ENCODE data around the gene ASB4. TPM values are rescaled to one million over a fixed set of nuclear protein-coding genes. Genes with fewer than 3 reads are reported as not detected.
"Not testable (repeated sequence)": the region's sequence is repeated elsewhere in the genome, so short reads cannot be mapped to it uniquely, and the experiment has no call there.

ASB4 gene
- total RNA-seq = 24.0 TPM

GRCh38 chr7:95485391-95486123, at the start of gene ASB4:
Gene ASB4, plus strand, starts transcription at chr7:95485943. Its CDS starts 29 bp downstream, at chr7:95485972.
- H3K27ac ChIP-seq (ENCODE audit: low read depth, low read length) = peak within 1 kb of the TSS; percentile 23
- H3K36me3 ChIP-seq (ENCODE audit: control insufficient read depth in 3 of 3, insufficient read depth in 3 of 3, low read length in 3 of 3) = no peaks in the 10 kb centered on the region
- H3K9ac ChIP-seq (ENCODE audit: low read depth in 1 of 3, low read length in 3 of 3) = peak within 1 kb of the TSS; percentile 69 to 78 (median 69)
- peaks cover 0 to 11% (median 3%) of the 10 kb centered on the region in 3 donors for H3K4me1 ChIP-seq (ENCODE audit: control insufficient read depth in 3 of 3, insufficient read depth in 3 of 3, low read length in 3 of 3)
- H3K9me3 ChIP-seq (ENCODE audit: control insufficient read depth in 3 of 3, low read length in 3 of 3) = no peaks in the 10 kb centered on the region
- H3K4me3 ChIP-seq (ENCODE audit: low read length in 3 of 3) = peak within 1 kb of the TSS; percentile 38 to 79 (median 66)
- H3K27me3 ChIP-seq (ENCODE audit: control insufficient read depth in 3 of 3, insufficient read depth in 3 of 3, low read length in 3 of 3) = no peaks in the 10 kb centered on the region

GRCh38 chr7:95436407-95436806, 49.3 kb upstream of the ASB4 start:
- Histone ChIP-seq H3K9ac (ENCODE audit: low read depth in 1 of 3, low read length in 3 of 3) (no peak overlapping the region), H3K27me3 (ENCODE audit: control insufficient read depth in 3 of 3, insufficient read depth in 3 of 3, low read length in 3 of 3) (no peaks in the 10 kb centered on the region), H3K9me3 (ENCODE audit: control insufficient read depth in 3 of 3, low read length in 3 of 3) (no peaks in the 10 kb centered on the region), H3K27ac (ENCODE audit: low read depth, low read length) (no peak overlapping the region), H3K36me3 (ENCODE audit: control insufficient read depth in 3 of 3, insufficient read depth in 3 of 3, low read length in 3 of 3) (no peaks in the 10 kb centered on the region), H3K4me3 (ENCODE audit: low read length in 3 of 3) (no peak overlapping the region), H3K4me1 (ENCODE audit: control insufficient read depth in 3 of 3, insufficient read depth in 3 of 3, low read length in 3 of 3) (peaks cover 3 to 9% (median 4%) of the 10 kb centered on the region in 3 donors)

- Histone ChIP-seq H3K4me3 (ENCODE audit: low read length in 3 of 3) (no peak overlapping the region), H3K36me3 (ENCODE audit: control insufficient read depth in 3 of 3, insufficient read depth in 3 of 3, low read length in 3 of 3) (no peaks in the 10 kb centered on the region), H3K27ac (ENCODE audit: low read depth, low read length) (no peak overlapping the region), H3K9me3 (ENCODE audit: control insufficient read depth in 3 of 3, low read length in 3 of 3) (no peaks in the 10 kb centered on the region), H3K4me1 (ENCODE audit: control insufficient read depth in 3 of 3, insufficient read depth in 3 of 3, low read length in 3 of 3) (peaks cover 0 to under 1% (median under 1%) of the 10 kb centered on the region in 3 donors), H3K9ac (ENCODE audit: low read depth in 1 of 3, low read length in 3 of 3) (no peak overlapping the region), H3K27me3 (ENCODE audit: control insufficient read depth in 3 of 3, insufficient read depth in 3 of 3, low read length in 3 of 3) (no peaks in the 10 kb centered on the region)
These were observed 45.2 kb upstream of the ASB4 start for GRCh38 chr7:95440394-95441038.

- H3K36me3 ChIP-seq (ENCODE audit: control insufficient read depth in 3 of 3, insufficient read depth in 3 of 3, low read length in 3 of 3) = no peaks in the 10 kb centered on the region
- no peak overlapping the region for H3K9ac ChIP-seq (ENCODE audit: low read depth in 1 of 3, low read length in 3 of 3)
- H3K9me3 ChIP-seq (ENCODE audit: control insufficient read depth in 3 of 3, low read length in 3 of 3) = no peaks in the 10 kb centered on the region
- no peak overlapping the region for H3K27ac ChIP-seq (ENCODE audit: low read depth, low read length)
- no peak overlapping the region for H3K4me3 ChIP-seq (ENCODE audit: low read length in 3 of 3)
- no peaks in the 10 kb centered on the region for H3K4me1 ChIP-seq (ENCODE audit: control insufficient read depth in 3 of 3, insufficient read depth in 3 of 3, low read length in 3 of 3)
- H3K27me3 ChIP-seq (ENCODE audit: control insufficient read depth in 3 of 3, insufficient read depth in 3 of 3, low read length in 3 of 3) = no peaks in the 10 kb centered on the region
These were observed 44.5 kb upstream of the ASB4 start for GRCh38 chr7:95441042-95441823.

GRCh38 chr7:95444796-95445195, 40.9 kb upstream of the ASB4 start:
- no peak overlapping the region for H3K4me3 ChIP-seq (ENCODE audit: low read length in 3 of 3)
- no peaks in the 10 kb centered on the region for H3K9me3 ChIP-seq (ENCODE audit: control insufficient read depth in 3 of 3, low read length in 3 of 3)
- no peak overlapping the region for H3K27ac ChIP-seq (ENCODE audit: low read depth, low read length)
- H3K4me1 ChIP-seq (ENCODE audit: control insufficient read depth in 3 of 3, insufficient read depth in 3 of 3, low read length in 3 of 3) = no peaks in the 10 kb centered on the region
- H3K9ac ChIP-seq (ENCODE audit: low read depth in 1 of 3, low read length in 3 of 3) = no peak overlapping the region
- no peaks in the 10 kb centered on the region for H3K27me3 ChIP-seq (ENCODE audit: control insufficient read depth in 3 of 3, insufficient read depth in 3 of 3, low read length in 3 of 3)
- no peaks in the 10 kb centered on the region for H3K36me3 ChIP-seq (ENCODE audit: control insufficient read depth in 3 of 3, insufficient read depth in 3 of 3, low read length in 3 of 3)

- no peaks in the 10 kb centered on the region for H3K4me1 ChIP-seq (ENCODE audit: control insufficient read depth in 3 of 3, insufficient read depth in 3 of 3, low read length in 3 of 3)
- H3K27me3 ChIP-seq (ENCODE audit: control insufficient read depth in 3 of 3, insufficient read depth in 3 of 3, low read length in 3 of 3) = no peaks in the 10 kb centered on the region
- H3K4me3 ChIP-seq (ENCODE audit: low read length in 3 of 3) = no peak overlapping the region
- H3K27ac ChIP-seq (ENCODE audit: low read depth, low read length) = no peak overlapping the region
- H3K9me3 ChIP-seq (ENCODE audit: control insufficient read depth in 3 of 3, low read length in 3 of 3) = no peaks in the 10 kb centered on the region
- H3K9ac ChIP-seq (ENCODE audit: low read depth in 1 of 3, low read length in 3 of 3) = no peak overlapping the region
- H3K36me3 ChIP-seq (ENCODE audit: control insufficient read depth in 3 of 3, insufficient read depth in 3 of 3, low read length in 3 of 3) = no peaks in the 10 kb centered on the region
These were observed 39.1 kb upstream of the ASB4 start for GRCh38 chr7:95446618-95447017.

- Histone ChIP-seq H3K4me1 (ENCODE audit: control insufficient read depth in 3 of 3, insufficient read depth in 3 of 3, low read length in 3 of 3) (no peaks in the 10 kb centered on the region), H3K9me3 (ENCODE audit: control insufficient read depth in 3 of 3, low read length in 3 of 3) (no peaks in the 10 kb centered on the region), H3K4me3 (ENCODE audit: low read length in 3 of 3) (no peak overlapping the region), H3K36me3 (ENCODE audit: control insufficient read depth in 3 of 3, insufficient read depth in 3 of 3, low read length in 3 of 3) (no peaks in the 10 kb centered on the region), H3K27me3 (ENCODE audit: control insufficient read depth in 3 of 3, insufficient read depth in 3 of 3, low read length in 3 of 3) (no peaks in the 10 kb centered on the region), H3K27ac (ENCODE audit: low read depth, low read length) (no peak overlapping the region), H3K9ac (ENCODE audit: low read depth in 1 of 3, low read length in 3 of 3) (no peak overlapping the region)
These were observed 31.2 kb upstream of the ASB4 start for GRCh38 chr7:95454438-95455045.

- no peak overlapping the region for H3K27ac ChIP-seq (ENCODE audit: low read depth, low read length)
These were observed 27.8 kb upstream of the ASB4 start for GRCh38 chr7:95457947-95458346.

GRCh38 chr7:95460653-95461052, 25.1 kb upstream of the ASB4 start:
- not testable (repeated sequence) for H3K9me3 ChIP-seq (ENCODE audit: control insufficient read depth in 3 of 3, low read length in 3 of 3)

More at GRCh38 chr7:95457947-95458346, 27.8 kb upstream of the ASB4 start:
- no peaks in the 10 kb centered on the region for H3K9me3 ChIP-seq (ENCODE audit: control insufficient read depth in 3 of 3, low read length in 3 of 3)
- no peaks in the 10 kb centered on the region for H3K36me3 ChIP-seq (ENCODE audit: control insufficient read depth in 3 of 3, insufficient read depth in 3 of 3, low read length in 3 of 3)
- H3K4me1 ChIP-seq (ENCODE audit: control insufficient read depth in 3 of 3, insufficient read depth in 3 of 3, low read length in 3 of 3) = no peaks in the 10 kb centered on the region
- H3K27me3 ChIP-seq (ENCODE audit: control insufficient read depth in 3 of 3, insufficient read depth in 3 of 3, low read length in 3 of 3) = no peaks in the 10 kb centered on the region
- no peak overlapping the region for H3K9ac ChIP-seq (ENCODE audit: low read depth in 1 of 3, low read length in 3 of 3)
- H3K4me3 ChIP-seq (ENCODE audit: low read length in 3 of 3) = no peak overlapping the region

More at GRCh38 chr7:95460653-95461052, 25.1 kb upstream of the ASB4 start:
- H3K9ac ChIP-seq (ENCODE audit: low read depth in 1 of 3, low read length in 3 of 3); H3K4me1 ChIP-seq (ENCODE audit: control insufficient read depth in 3 of 3, insufficient read depth in 3 of 3, low read length in 3 of 3); H3K36me3 ChIP-seq (ENCODE audit: control insufficient read depth in 3 of 3, insufficient read depth in 3 of 3, low read length in 3 of 3); H3K27me3 ChIP-seq (ENCODE audit: control insufficient read depth in 3 of 3, insufficient read depth in 3 of 3, low read length in 3 of 3); H3K4me3 ChIP-seq (ENCODE audit: low read length in 3 of 3); H3K27ac ChIP-seq (ENCODE audit: low read depth, low read length): not testable (repeated sequence)

All from skeletal muscle tissue (tissue), 4 donors.